ENCODE measurements around the gene TM4SF1. TPM values are rescaled to one million over a fixed set of nuclear protein-coding genes. Genes with fewer than 3 reads are reported as not detected.

The TM4SF1 gene
- total RNA-seq, 6 experiments from 2014 or later, result 6.5 to 80.1 (median 74.8) TPM

DNA sequence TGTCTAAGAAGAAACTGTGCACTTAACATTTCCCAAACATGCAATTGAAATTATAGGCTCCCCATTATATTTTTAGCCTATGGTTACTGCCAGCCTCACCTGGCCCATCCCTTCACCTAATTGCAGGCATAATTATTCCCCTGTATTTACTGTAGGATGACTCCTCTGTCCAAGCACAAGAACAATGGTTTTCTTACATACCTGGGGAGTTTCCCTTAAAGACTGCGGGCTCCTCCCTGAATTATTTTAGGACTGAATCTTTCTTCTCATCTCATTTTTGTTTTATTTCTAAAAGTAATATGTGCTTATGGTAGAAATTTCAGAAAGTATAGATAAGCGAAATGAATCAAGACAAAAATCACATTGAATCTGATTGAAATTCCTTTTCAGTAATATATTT, 11.4 kb downstream of the TM4SF1 start:
- Mint-ChIP-seq H3K36me3 (ENCODE audit: low read depth) (peaks cover 5% of the 10 kb centered on the region; the same call in 1 of the 2 replicates), H3K4me3 (no peak overlapping the region), H3K27me3 (ENCODE audit: insufficient read depth) (no peaks in the 10 kb centered on the region; the same call in 1 of the 2 replicates), H3K9me3 (no peaks in the 10 kb centered on the region), H3K4me1 (ENCODE audit: low read depth) (peaks cover 61% of the 10 kb centered on the region), H3K27ac (no peak overlapping the region)
- TF ChIP-seq CTCF (IDR thresholded peaks at IDR 0.05), result no peak
- no peak for DNase-seq

DNA sequence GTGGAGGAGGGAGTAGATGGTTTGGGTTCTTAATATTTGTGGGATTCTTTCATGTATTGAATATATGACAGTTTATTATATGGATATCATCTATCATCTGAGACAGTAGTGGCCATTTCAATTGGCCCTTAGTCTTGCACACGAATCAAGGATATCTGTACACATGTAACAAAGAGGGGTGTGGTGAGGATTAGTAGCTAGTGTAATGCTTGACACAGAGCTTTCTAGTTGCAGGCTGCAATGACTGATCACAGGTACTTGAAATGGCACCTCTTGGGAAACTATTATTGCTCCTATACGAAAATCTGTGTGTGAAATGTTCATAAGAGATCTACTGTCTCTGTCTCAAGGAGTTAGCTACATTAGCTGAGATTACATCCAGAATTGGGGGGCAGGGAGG, 12.8 kb downstream of the TM4SF1 start:
- H3K4me3 Mint-ChIP-seq, result no peak overlapping the region
- DNase-seq, result no peak
- H3K27me3 Mint-ChIP-seq (ENCODE audit: insufficient read depth), result no peaks in the 10 kb centered on the region; the same call in 1 of the 2 replicates
- H3K27ac Mint-ChIP-seq, result no peak overlapping the region
- H3K9me3 Mint-ChIP-seq, result no peaks in the 10 kb centered on the region
- peaks cover 47% of the 10 kb centered on the region for H3K4me1 Mint-ChIP-seq (ENCODE audit: low read depth)
- TF ChIP-seq CTCF (IDR thresholded peaks at IDR 0.05), result no peak
- no peaks in the 10 kb centered on the region; the same call in 1 of the 2 replicates for H3K36me3 Mint-ChIP-seq (ENCODE audit: low read depth)

DNA sequence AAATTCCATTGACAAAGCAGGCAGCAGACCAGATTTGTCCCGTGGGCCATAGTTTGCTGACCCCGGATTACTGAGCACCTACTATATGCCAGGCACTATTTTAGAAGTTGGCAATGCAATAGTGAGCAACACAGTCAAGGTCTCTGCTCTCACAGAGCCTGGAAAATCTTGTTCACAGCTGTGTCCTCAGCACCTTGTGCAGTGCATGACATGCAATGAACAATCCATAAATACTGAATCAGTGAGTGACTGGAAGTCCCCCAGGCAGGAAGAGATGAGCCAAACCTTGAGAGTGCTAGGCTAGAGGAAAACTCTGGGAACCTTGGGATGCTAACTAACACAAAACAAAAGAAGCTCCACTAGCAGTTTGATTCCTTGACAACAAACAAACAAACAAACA, 14.4 kb downstream of the TM4SF1 start:
- no peak overlapping the region for H3K4me3 Mint-ChIP-seq
- H3K27me3 Mint-ChIP-seq (ENCODE audit: insufficient read depth), result no peaks in the 10 kb centered on the region; the same call in 1 of the 2 replicates
- H3K4me1 Mint-ChIP-seq (ENCODE audit: low read depth), result peaks cover 34% of the 10 kb centered on the region
- H3K27ac Mint-ChIP-seq, result peak overlapping the region; percentile 50
- H3K9me3 Mint-ChIP-seq, result no peaks in the 10 kb centered on the region
- no peaks in the 10 kb centered on the region for H3K36me3 Mint-ChIP-seq (ENCODE audit: low read depth)
- TF ChIP-seq CTCF (IDR thresholded peaks at IDR 0.05), result no peak
- DNase-seq, result peak; percentile 57

DNA sequence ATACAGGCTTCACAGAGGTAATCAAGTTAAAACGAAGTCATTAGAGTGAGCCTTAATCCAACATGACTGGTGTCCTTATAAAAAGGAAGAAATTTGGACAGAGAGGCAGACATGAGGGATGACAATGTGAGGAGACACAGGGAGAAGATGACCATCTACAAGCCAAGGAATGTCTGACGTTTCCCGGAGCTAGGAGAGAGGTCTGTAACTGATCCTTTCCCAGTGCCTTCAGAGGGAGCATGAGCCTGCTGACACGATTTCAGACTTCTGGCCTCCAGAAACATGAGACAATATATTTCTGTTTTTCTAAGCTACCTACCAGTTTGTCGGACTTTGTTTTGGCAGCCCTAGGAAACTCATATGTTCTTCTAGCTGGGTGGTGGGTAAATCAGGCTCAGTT, 15.1 kb downstream of the TM4SF1 start:
- Mint-ChIP-seq H3K4me1 (ENCODE audit: low read depth) (peaks cover 35% of the 10 kb centered on the region), H3K27me3 (ENCODE audit: insufficient read depth) (no peaks in the 10 kb centered on the region; the same call in 1 of the 2 replicates), H3K36me3 (ENCODE audit: low read depth) (no peaks in the 10 kb centered on the region), H3K9me3 (no peaks in the 10 kb centered on the region), H3K4me3 (no peak overlapping the region), H3K27ac (no peak overlapping the region)
- no peak for DNase-seq
- TF ChIP-seq CTCF (IDR thresholded peaks at IDR 0.05), result no peak

DNA sequence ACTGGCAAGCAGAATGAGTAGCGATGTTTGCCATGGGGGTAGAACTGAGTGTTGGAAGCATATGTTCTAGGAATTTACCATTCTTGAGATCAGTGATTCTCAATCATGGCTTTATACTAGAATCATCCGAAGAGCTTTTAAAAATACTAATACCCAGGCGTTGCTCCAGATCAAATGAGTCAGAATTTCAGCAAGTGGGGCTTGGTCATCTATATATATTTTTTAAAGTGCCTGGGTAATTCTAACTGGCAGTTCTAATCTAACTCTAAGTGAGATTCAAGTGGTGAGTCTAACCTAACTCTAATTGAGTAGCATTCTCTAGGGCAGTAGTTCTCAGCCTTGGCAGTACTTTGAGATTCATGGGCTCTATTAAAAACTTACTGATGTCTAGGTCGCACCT, 20.8 kb downstream of the TM4SF1 start:
- DNase-seq, result peak; percentile 50
- Mint-ChIP-seq H3K27me3 (ENCODE audit: insufficient read depth) (no peaks in the 10 kb centered on the region), H3K4me1 (ENCODE audit: low read depth) (peaks cover 50% of the 10 kb centered on the region), H3K36me3 (ENCODE audit: low read depth) (no peaks in the 10 kb centered on the region), H3K4me3 (no peak overlapping the region), H3K27ac (peak overlapping the region; percentile 3; the same call in 1 of the 2 replicates), H3K9me3 (no peaks in the 10 kb centered on the region)
- TF ChIP-seq CTCF (IDR thresholded peaks at IDR 0.05), result no peak

Data from HFFc6 (cell line).